GM12878 (cell line): Measurements from ENCODE around the gene UBASH3A. TPM values are rescaled to one million over a fixed set of nuclear protein-coding genes. Genes with fewer than 3 reads are reported as not detected.

ENCODE experiments used
- ATAC-seq: fragments of 200-7000 bp; cut with Tn5 transposase; 3 replicates; pipeline ENCODE4 v1.9.1; 2020; ENCODE audit warnings: mild to moderate bottlenecking, moderate library complexity
- BruUV-seq: library from RNA; stranded (reverse); fragments of 400-500 nt; replicated peaks from 2 replicates; lab custom pipeline; 2021; lab: Mats Ljungman, UMichigan
- CTCF ChIA-PET: fragments of 300-600 bp; sonication (Branson Sonifier 250); formaldehyde crosslinking; extraction: SDS; loops from one replicate; lab custom pipeline; 2021; ENCODE audit warnings: inconsistent platforms; lab: Yijun Ruan, JAX
- POLR2A ChIA-PET: fragments of 350-600 bp; formaldehyde crosslinking; extraction: SDS; loops from one replicate; lab custom pipeline; 2021; ENCODE audit warnings: inconsistent platforms; lab: Charles Lee
- RAD21 ChIA-PET: fragments of 300-600 bp; sonication (Branson Sonifier 250); formaldehyde crosslinking; loops from one replicate; lab custom pipeline; 2023; ENCODE audit warnings: antibody characterized with exemption; ENCODE audit not compliant: unreplicated experiment; lab: Charles Lee
- SMC1A ChIA-PET: fragments of 300-600 bp; sonication (Branson Sonifier 250); formaldehyde crosslinking; loops from one replicate; lab custom pipeline; 2023; ENCODE audit not compliant: unreplicated experiment, uncharacterized antibody; lab: Charles Lee
- DNase-seq: peaks from one replicate; pipeline ENCODE4 v3.0.0-alpha.2; 2011; ENCODE audit warnings: low read depth, low spot score
- FAIRE-seq: peaks from 3 replicates; lab custom pipeline; 2011; peaks lifted over from hg19 to GRCh38; lab: Jason Lieb, UNC
- H2AFZ ChIP-seq: 2 replicates; pipeline ENCODE4 v1.6.0; 2011; ENCODE audit warnings: low read depth, low read length, control low read depth; ENCODE audit not compliant: control insufficient read depth
- H3K27ac ChIP-seq: 2 replicates; pipeline ENCODE4 v1.5.1; 2011; ENCODE audit warnings: control low read depth; ENCODE audit not compliant: control insufficient read depth, insufficient read depth
- H3K27me3 ChIP-seq, 2 experiments: replicated peaks in 1 of 2; 2 replicates each; pipeline versions ENCODE4 v1.6.0 to v1.6.1; 2011; ENCODE audit warnings: low read length in 1 of 2; ENCODE audit not compliant: control insufficient read depth in 2 of 2, insufficient read depth in 2 of 2
- H3K36me3 ChIP-seq, 2 experiments: 2 replicates each; pipeline ENCODE4 v1.5.1; 2011; ENCODE audit warnings: low read length in 1 of 2; ENCODE audit not compliant: control insufficient read depth in 2 of 2, insufficient read depth in 2 of 2
- H3K4me1 ChIP-seq: 2 replicates; pipeline ENCODE4 v1.6.1; 2011; ENCODE audit warnings: mild to moderate bottlenecking, low read length, moderate library complexity, mixed read lengths; ENCODE audit not compliant: control insufficient read depth, insufficient read depth
- H3K4me2 ChIP-seq: 2 replicates; pipeline ENCODE4 v1.6.0; 2011; ENCODE audit warnings: control low read depth; ENCODE audit not compliant: control insufficient read depth, insufficient read depth
- H3K4me3 ChIP-seq: fragments of 200-600 bp; sonication (generic); 2 replicates; pipeline ENCODE4 v1.5.1; 2016
- H3K79me2 ChIP-seq: 2 replicates; pipeline ENCODE4 v1.6.0; 2011; ENCODE audit warnings: low read length; ENCODE audit not compliant: control insufficient read depth, insufficient read depth
- H3K9ac ChIP-seq: 2 replicates; pipeline ENCODE4 v1.8.0; 2011; ENCODE audit warnings: low read length, control low read depth, mixed read lengths; ENCODE audit not compliant: control insufficient read depth, insufficient read depth
- H3K9me3 ChIP-seq: replicated peaks from 3 replicates; pipeline ENCODE4 v1.5.1; 2011; ENCODE audit warnings: mild to moderate bottlenecking, low read length; ENCODE audit not compliant: control insufficient read depth, insufficient read depth
- H4K20me1 ChIP-seq: 2 replicates; pipeline ENCODE4 v1.6.0; 2011; ENCODE audit not compliant: control insufficient read depth, insufficient read depth
- HDAC6 ChIP-seq: fragments of 200-600 bp; sonication (generic); IDR thresholded peaks from one replicate; pipeline ENCODE4 v1.8.0; 2017; ENCODE audit warnings: antibody characterized with exemption; ENCODE audit not compliant: unreplicated experiment
- MYB ChIP-seq: fragments of 150-350 bp; IDR thresholded peaks from 2 replicates; pipeline ENCODE4 v1.6.1; 2014; ENCODE audit warnings: mild to moderate bottlenecking, low read depth, low read length, borderline replicate concordance
- RELA ChIP-seq: fragments of 450-650 bp; IDR thresholded peaks from 2 replicates; pipeline ENCODE4 v1.8.0; 2014; ENCODE audit warnings: borderline replicate concordance; ENCODE audit not compliant: partially characterized antibody
- ZBTB4 ChIP-seq: fragments of 450-650 bp; formaldehyde crosslinking; IDR thresholded peaks from 2 replicates; pipeline ENCODE4 v1.4.0; 2022; ENCODE audit warnings: mild to moderate bottlenecking, moderate library complexity
- WGBS: methylation state at CpG from one replicate; pipeline ENCODE4 v1.1.6; 2016; ENCODE audit warnings: low lambda C conversion rate; ENCODE audit not compliant: insufficient replicate concordance, insufficient coverage; ENCODE audit errors: missing lambda C conversion rate; 5-methylcytosine and 5-hydroxymethylcytosine counted together
- in situ Hi-C: fragments of 300-500 bp; cut with MboI; formaldehyde crosslinking; loops from 9 replicates; pipeline ENCODE4 v1.14.3; 2018; ENCODE audit warnings: mixed read lengths
- intact Hi-C: fragments of 100-400 bp; cut with micrococcal nuclease; formaldehyde crosslinking; loops from one replicate; pipeline ENCODE4 v1.14.2; 2022; ENCODE audit not compliant: unreplicated experiment
- polyA plus RNA-seq, 11 experiments: library from polyadenylated mRNA; depleted of rRNA in 4 of 11; unstranded in 6 of 11; stranded (reverse) in 5 of 11; fragments of >200 nt; fragmentation: Nextera tagmentation in 4 of 11; fragmentation: Illumina TruSeq in 1 of 11; extraction: Ambion mirVana in 4 of 11; extraction: Trizol in 1 of 11; gene quantifications; 1 replicate in 1 of 11; 2 replicates in 10 of 11; pipeline versions ENCODE4 v1.2.1 to v1.2.3, GENCODE V29; 2011 to 2016; ENCODE audit warnings: inconsistent platforms in 2 of 11, missing spikeins in 2 of 11, low read depth in 1 of 11
- total RNA-seq, 4 experiments: library from RNA; depleted of rRNA in 3 of 4; stranded (reverse); fragments of >200 nt in 3 of 4; fragmentation: Illumina TruSeq in 1 of 4; extraction: Trizol in 1 of 4; gene quantifications; 2 replicates each; pipeline versions ENCODE4 v1.2.1 to v1.2.3, GENCODE V29; 2013 to 2021

The UBASH3A gene
- total and polyA plus RNA-seq, 10 of the 15 experiments (the other 5 are each of a cell fraction or from before 2014, with no cell fraction given) = 0.04 to 0.39 (median 0.23) TPM; not detected in 1

GRCh38 chr21:42395905-42396651, 7.6 kb upstream of the UBASH3A start, which contains the start of gene TMPRSS3:
TSS of gene TMPRSS3 (minus strand) at chr21:42396052. CDS start at chr21:42395417, 635 bp downstream.
- TF ChIP-seq RELA = no peak
- no peak for TF ChIP-seq ZBTB4
- no peak for TF ChIP-seq HDAC6
- no peak for TF ChIP-seq MYB
- in situ Hi-C loops = no loop called here
- Histone ChIP-seq H4K20me1 (no peaks in the 10 kb centered on the region), H3K4me2 (no peak within 1 kb of the TSS), H3K9me3 (no peaks in the 10 kb centered on the region), H3K27me3 (no peaks in the 10 kb centered on the region), H3K27ac (peak within 1 kb of the TSS; percentile 39), H3K4me1 (peaks cover 32% of the 10 kb centered on the region), H3K36me3 (no peaks in the 10 kb centered on the region), H3K9ac (peak within 1 kb of the TSS; percentile 24), H3K79me2 (peaks cover 12% of the 10 kb centered on the region), H2AFZ (no peak within 1 kb of the TSS), H3K4me3 (0 out of 2 replicates have a peak within 1 kb of the TSS, but pooled peaks have one; percentile 4)
- ATAC-seq (no peak), DNase-seq (no peak), FAIRE-seq (no peak)
- WGBS = 52% methylated on average over 17 of the region's 17 CpGs
- CTCF ChIA-PET = no interaction called here
- BruUV-seq = no TSS peak
- POLR2A ChIA-PET = interaction anchor here (0.8 kb wide), 1 partner anchor 25 kb away, joined by 3 read pairs; no protein-coding TSS in a partner anchor
- intact Hi-C loops = no loop called here
- RAD21 ChIA-PET = interaction anchor here (0.6 to 1.6 kb wide), 3 partner anchors 27 to 85 kb away, joined by 3 to 4 read pairs (median 4); no protein-coding TSS in a partner anchor
- SMC1A ChIA-PET = interaction anchor here (1.1 to 1.7 kb wide), 3 partner anchors 11 to 28 kb away, joined by 3 to 5 read pairs (median 4); no protein-coding TSS in a partner anchor
